ENCODE measurements around the gene BARHL2. TPM values are rescaled to one million over a fixed set of nuclear protein-coding genes. Genes with fewer than 3 reads are reported as not detected.
A peak's percentile ranks its signal among the peaks of the same experiment; 100 is the strongest.

Gene BARHL2
- total and polyA plus RNA-seq, 2 experiments from 2014 or later, result not detected

- Histone ChIP-seq H3K4me2 (no peak overlapping the region), H4K20me1 (ENCODE audit: insufficient read depth, poor library complexity, severe bottlenecking) (no peaks in the 10 kb centered on the region), H3K27ac (no peak overlapping the region), H3K79me2 (no peaks in the 10 kb centered on the region), H3K9me2 (replicated peaks; ENCODE audit: insufficient read depth) (no peaks in the 10 kb centered on the region), H3K9me3 (ENCODE audit: low read depth) (no peaks in the 10 kb centered on the region), H3K27me3 (peaks cover 100% of the 10 kb centered on the region), H3K4me1 (ENCODE audit: insufficient read depth) (peaks cover 26% of the 10 kb centered on the region), H3K4me3 (no peak overlapping the region), H3K36me3 (replicated peaks; ENCODE audit: insufficient read depth, low read depth) (no peaks in the 10 kb centered on the region), H2AFZ (no peak overlapping the region)
- peak; percentile 30 for TF ChIP-seq EZH2phosphoT487 (IDR thresholded peaks at IDR 0.05; ENCODE audit: low read depth, severe bottlenecking, unreplicated experiment)
- no peak for TF ChIP-seq CTCF (IDR thresholded peaks at IDR 0.05; ENCODE audit: poor library complexity)
- TF ChIP-seq EZH2 (IDR thresholded peaks at IDR 0.05; ENCODE audit: borderline replicate concordance), result peak; percentile 79
- whole genome bisulfite sequencing (ENCODE audit: low lambda C conversion rate, missing lambda C conversion rate), result 8% methylated on average over 25 of the region's 25 CpGs
- no peak for DNase-seq (ENCODE audit: low spot score)
These were observed 11.6 kb upstream of the BARHL2 start for GRCh38 chr1:90728502-90729287.

- 25% methylated on average over 5 of the region's 5 CpGs for WGBS (ENCODE audit: low lambda C conversion rate, missing lambda C conversion rate)
- Histone ChIP-seq H3K27me3 (peaks cover 100% of the 10 kb centered on the region), H4K20me1 (ENCODE audit: insufficient read depth, poor library complexity, severe bottlenecking) (no peaks in the 10 kb centered on the region), H3K4me2 (no peak overlapping the region), H3K27ac (no peak overlapping the region), H3K9me3 (ENCODE audit: low read depth) (no peaks in the 10 kb centered on the region), H3K9me2 (replicated peaks; ENCODE audit: insufficient read depth) (no peaks in the 10 kb centered on the region), H3K79me2 (no peaks in the 10 kb centered on the region), H3K36me3 (replicated peaks; ENCODE audit: insufficient read depth, low read depth) (no peaks in the 10 kb centered on the region), H3K4me1 (ENCODE audit: insufficient read depth) (peaks cover 26% of the 10 kb centered on the region), H3K4me3 (no peak overlapping the region), H2AFZ (no peak overlapping the region)
- TF ChIP-seq CTCF (IDR thresholded peaks at IDR 0.05; ENCODE audit: poor library complexity), result no peak
- TF ChIP-seq EZH2phosphoT487 (IDR thresholded peaks at IDR 0.05; ENCODE audit: low read depth, severe bottlenecking, unreplicated experiment), result no peak
- no peak for TF ChIP-seq EZH2 (IDR thresholded peaks at IDR 0.05; ENCODE audit: borderline replicate concordance)
- DNase-seq (ENCODE audit: low spot score), result no peak
These were observed 10.9 kb upstream of the BARHL2 start for GRCh38 chr1:90727917-90728501.

- peak; percentile 51 for TF ChIP-seq EZH2phosphoT487 (IDR thresholded peaks at IDR 0.05; ENCODE audit: low read depth, severe bottlenecking, unreplicated experiment)
- TF ChIP-seq EZH2 (IDR thresholded peaks at IDR 0.05; ENCODE audit: borderline replicate concordance), result peak; percentile 17
- no peak for TF ChIP-seq CTCF (IDR thresholded peaks at IDR 0.05; ENCODE audit: poor library complexity)
- no peaks in the 10 kb centered on the region for H3K36me3 ChIP-seq (replicated peaks; ENCODE audit: insufficient read depth, low read depth)
- H2AFZ ChIP-seq, result peak overlapping the region; percentile 4
- peaks cover 26% of the 10 kb centered on the region for H3K4me1 ChIP-seq (ENCODE audit: insufficient read depth)
- 11% methylated on average over 22 of the region's 25 CpGs for WGBS (ENCODE audit: low lambda C conversion rate, missing lambda C conversion rate)
- H4K20me1 ChIP-seq (ENCODE audit: insufficient read depth, poor library complexity, severe bottlenecking), result no peaks in the 10 kb centered on the region
- peaks cover 100% of the 10 kb centered on the region for H3K27me3 ChIP-seq
- no peak overlapping the region for H3K27ac ChIP-seq
- no peaks in the 10 kb centered on the region for H3K79me2 ChIP-seq
- DNase-seq (ENCODE audit: low spot score), result no peak
- no peaks in the 10 kb centered on the region for H3K9me2 ChIP-seq (replicated peaks; ENCODE audit: insufficient read depth)
- H3K4me2 ChIP-seq, result peak overlapping the region; percentile 69
- no peak overlapping the region for H3K4me3 ChIP-seq
- H3K9me3 ChIP-seq (ENCODE audit: low read depth), result no peaks in the 10 kb centered on the region
These were observed 9.9 kb upstream of the BARHL2 start for GRCh38 chr1:90726986-90727480.

Measured in hepatocyte (in vitro differentiated cells).